ENCODE results near the gene ITPRIPL1. TPM values are rescaled to one million over a fixed set of nuclear protein-coding genes. Genes with fewer than 3 reads are reported as not detected.

ITPRIPL1 gene
- total RNA-seq, 1 experiment from 2014 or later, result not detected

- H3K79me2 ChIP-seq (ENCODE audit: low read length), result peaks cover 36% of the 10 kb centered on the region
- TF ChIP-seq EZH2 (IDR thresholded peaks at IDR 0.05; ENCODE audit: low read length, unreplicated experiment), result no peak
- TF ChIP-seq, protein P1, sequence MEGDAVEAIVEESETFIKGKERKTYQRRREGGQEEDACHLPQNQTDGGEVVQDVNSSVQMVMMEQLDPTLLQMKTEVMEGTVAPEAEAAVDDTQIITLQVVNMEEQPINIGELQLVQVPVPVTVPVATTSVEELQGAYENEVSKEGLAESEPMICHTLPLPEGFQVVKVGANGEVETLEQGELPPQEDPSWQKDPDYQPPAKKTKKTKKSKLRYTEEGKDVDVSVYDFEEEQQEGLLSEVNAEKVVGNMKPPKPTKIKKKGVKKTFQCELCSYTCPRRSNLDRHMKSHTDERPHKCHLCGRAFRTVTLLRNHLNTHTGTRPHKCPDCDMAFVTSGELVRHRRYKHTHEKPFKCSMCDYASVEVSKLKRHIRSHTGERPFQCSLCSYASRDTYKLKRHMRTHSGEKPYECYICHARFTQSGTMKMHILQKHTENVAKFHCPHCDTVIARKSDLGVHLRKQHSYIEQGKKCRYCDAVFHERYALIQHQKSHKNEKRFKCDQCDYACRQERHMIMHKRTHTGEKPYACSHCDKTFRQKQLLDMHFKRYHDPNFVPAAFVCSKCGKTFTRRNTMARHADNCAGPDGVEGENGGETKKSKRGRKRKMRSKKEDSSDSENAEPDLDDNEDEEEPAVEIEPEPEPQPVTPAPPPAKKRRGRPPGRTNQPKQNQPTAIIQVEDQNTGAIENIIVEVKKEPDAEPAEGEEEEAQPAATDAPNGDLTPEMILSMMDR (conservative IDR thresholded peaks at IDR 0.05; ENCODE audit: low read depth, low read length), result peak; percentile 40; the same call in 1 of the 2 replicates
- no peak overlapping the region for H3K4me2 ChIP-seq (ENCODE audit: low read length)
- no peaks in the 10 kb centered on the region for H3K27me3 ChIP-seq (ENCODE audit: low read length)
- no peaks in the 10 kb centered on the region for H3K9me3 ChIP-seq (ENCODE audit: low read length)
- H3K9me2 ChIP-seq (replicated peaks; ENCODE audit: low read length), result no peaks in the 10 kb centered on the region
- ChIA-PET CTCF (no interaction called here), POLR2A (ENCODE audit: unreplicated experiment) (no interaction called here)
- no peak for ATAC-seq
- peaks cover 22% of the 10 kb centered on the region for H3K4me1 ChIP-seq (ENCODE audit: insufficient read depth, low read length)
- peaks cover 10% of the 10 kb centered on the region; the same call in 1 of the 2 replicates for H4K20me1 ChIP-seq (ENCODE audit: low read length)
- H3K27ac ChIP-seq (ENCODE audit: low read length), result no peak overlapping the region
- intact Hi-C loops (cut with micrococcal nuclease), result no loop called here
- H3K9ac ChIP-seq (ENCODE audit: low read length), result no peak overlapping the region
- no peak overlapping the region for H2AFZ ChIP-seq (ENCODE audit: low read length)
- DNase-seq, result no peak
- no peak overlapping the region for H3K4me3 ChIP-seq (ENCODE audit: low read length)
- no TSS peak for BruUV-seq (replicated peaks)
- peaks cover 60% of the 10 kb centered on the region for H3K36me3 ChIP-seq (ENCODE audit: low read depth, low read length)
- H3F3A ChIP-seq (ENCODE audit: low read length, unreplicated experiment), result no peaks in the 10 kb centered on the region
Measured at GRCh38 chr2:96345438-96345837, 20.3 kb downstream of the ITPRIPL1 start.

DNA sequence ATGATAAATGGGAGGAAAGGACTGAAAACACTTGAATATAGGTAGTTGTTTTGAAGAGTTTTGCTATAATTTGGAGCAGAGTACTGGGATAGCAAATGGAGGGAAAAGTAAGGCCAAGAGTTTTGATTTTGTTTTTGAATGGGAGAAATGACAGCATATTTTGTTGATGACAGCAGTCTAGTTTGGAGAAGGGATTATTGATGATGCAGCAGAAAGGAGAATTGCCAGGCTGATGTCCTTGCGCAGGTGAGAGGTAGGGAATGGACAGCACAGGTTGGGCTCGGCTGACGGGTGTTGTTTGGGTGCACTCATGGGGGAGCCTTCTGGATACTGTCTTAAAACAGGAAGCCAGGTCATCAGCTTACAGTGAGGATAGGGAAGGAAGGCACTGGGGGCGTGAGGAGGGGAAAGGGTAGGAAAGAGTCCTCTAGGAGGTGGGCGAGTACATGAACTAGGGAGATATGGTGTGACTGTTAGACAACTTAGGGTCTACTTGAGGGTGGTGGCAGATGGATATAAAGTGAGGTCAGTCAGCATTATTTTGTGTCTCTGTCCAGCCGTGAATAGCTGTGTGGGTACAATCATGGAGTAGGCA lies 20.8 kb downstream of the ITPRIPL1 start:
- intact Hi-C loops (cut with micrococcal nuclease), result no loop called here
- Histone ChIP-seq H3K4me3 (ENCODE audit: low read length) (no peak overlapping the region), H3K9me2 (replicated peaks; ENCODE audit: low read length) (no peaks in the 10 kb centered on the region), H3K9me3 (ENCODE audit: low read length) (no peaks in the 10 kb centered on the region), H3K27me3 (ENCODE audit: low read length) (no peaks in the 10 kb centered on the region), H3K4me2 (ENCODE audit: low read length) (no peak overlapping the region), H2AFZ (ENCODE audit: low read length) (no peak overlapping the region), H4K20me1 (ENCODE audit: low read length) (peaks cover 10% of the 10 kb centered on the region; the same call in 1 of the 2 replicates), H3K36me3 (ENCODE audit: low read depth, low read length) (peaks cover 64% of the 10 kb centered on the region), H3K4me1 (ENCODE audit: insufficient read depth, low read length) (peaks cover 17% of the 10 kb centered on the region), H3K27ac (ENCODE audit: low read length) (no peak overlapping the region), H3F3A (ENCODE audit: low read length, unreplicated experiment) (no peaks in the 10 kb centered on the region), H3K79me2 (ENCODE audit: low read length) (peaks cover 31% of the 10 kb centered on the region), H3K9ac (ENCODE audit: low read length) (no peak overlapping the region)
- DNase-seq (no peak), ATAC-seq (no peak)
- ChIA-PET POLR2A (ENCODE audit: unreplicated experiment) (no interaction called here), CTCF (no interaction called here)
- no TSS peak for BruUV-seq (replicated peaks)
- TF ChIP-seq EZH2phosphoT487 (IDR thresholded peaks at IDR 0.05; ENCODE audit: borderline replicate concordance, low read length), result no peak

DNA sequence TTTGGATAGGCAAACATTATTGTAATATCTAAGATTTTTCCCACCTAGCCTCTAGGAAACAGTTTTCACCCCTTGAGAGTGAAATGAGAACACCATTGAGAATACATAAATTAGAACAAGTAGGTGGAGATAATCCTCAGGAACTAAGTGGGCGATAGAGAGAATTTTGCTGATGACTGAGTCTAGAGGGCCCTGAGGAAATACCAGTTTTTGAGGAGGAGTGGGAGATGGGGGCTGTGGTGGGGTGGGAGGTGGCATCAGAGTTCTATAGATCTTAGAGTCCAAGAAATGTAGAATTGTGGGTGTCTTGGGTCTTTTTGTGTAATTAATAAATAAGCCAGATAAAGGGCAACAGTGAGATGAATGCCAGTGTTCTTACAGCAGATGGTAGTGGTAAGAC lies 22.3 kb downstream of the ITPRIPL1 start:
- no TSS peak for BruUV-seq (replicated peaks)
- H4K20me1 ChIP-seq (ENCODE audit: low read length), result no peaks in the 10 kb centered on the region
- no peaks in the 10 kb centered on the region for H3K9me3 ChIP-seq (ENCODE audit: low read length)
- H3K27me3 ChIP-seq (ENCODE audit: low read length), result no peaks in the 10 kb centered on the region
- DNase-seq, result no peak
- ATAC-seq, result no peak
- H3K4me3 ChIP-seq (ENCODE audit: low read length), result no peak overlapping the region
- H3K9me2 ChIP-seq (replicated peaks; ENCODE audit: low read length), result no peaks in the 10 kb centered on the region
- peaks cover 2% of the 10 kb centered on the region for H3K4me1 ChIP-seq (ENCODE audit: insufficient read depth, low read length)
- no peak for TF ChIP-seq EZH2phosphoT487 (IDR thresholded peaks at IDR 0.05; ENCODE audit: borderline replicate concordance, low read length)
- TF ChIP-seq, protein P1 (conservative IDR thresholded peaks at IDR 0.05; ENCODE audit: low read depth, low read length), result no peak
- TF ChIP-seq EZH2 (IDR thresholded peaks at IDR 0.05; ENCODE audit: low read length, unreplicated experiment), result no peak
- POLR2A ChIA-PET (ENCODE audit: unreplicated experiment), result no interaction called here
- CTCF ChIA-PET, result no interaction called here
- intact Hi-C loops (cut with micrococcal nuclease), result no loop called here
- no peak overlapping the region for H3K9ac ChIP-seq (ENCODE audit: low read length)
- no peak overlapping the region for H3K27ac ChIP-seq (ENCODE audit: low read length)
- H3K4me2 ChIP-seq (ENCODE audit: low read length), result no peak overlapping the region
- no peak overlapping the region for H2AFZ ChIP-seq (ENCODE audit: low read length)
- peaks cover 68% of the 10 kb centered on the region for H3K36me3 ChIP-seq (ENCODE audit: low read depth, low read length)
- no peaks in the 10 kb centered on the region for H3F3A ChIP-seq (ENCODE audit: low read length, unreplicated experiment)
- peaks cover 16% of the 10 kb centered on the region for H3K79me2 ChIP-seq (ENCODE audit: low read length)

All from PC-3 (cell line).